Endothelial cell of umbilical vein (primary cell): ENCODE data around the gene SMIM44. TPM values are rescaled to one million over a fixed set of nuclear protein-coding genes. Genes with fewer than 3 reads are reported as not detected.

ENCODE experiments used
- BruUV-seq: library from RNA; stranded (reverse); fragments of 400-500 nt; replicated peaks from 2 replicates; lab custom pipeline; 2021; lab: Mats Ljungman, UMichigan
- CTCF ChIA-PET: fragments of 300-600, 350-600 bp; sonication (Branson Sonifier 250); formaldehyde crosslinking; loops from one replicate; lab custom pipeline; 2021; ENCODE audit warnings: antibody characterized with exemption, inconsistent platforms; lab: Charles Lee
- POLR2A ChIA-PET: fragments of 300-600, 350-600 bp; sonication (Branson Sonifier 250); formaldehyde crosslinking; loops from one replicate; lab custom pipeline; 2021; ENCODE audit warnings: antibody characterized with exemption, inconsistent platforms; lab: Charles Lee
- DNase-seq: peaks from one replicate; pipeline ENCODE4 v3.0.0-alpha.2; 2011; ENCODE audit warnings: low read depth, low spot score
- FAIRE-seq: peaks from 2 replicates; lab custom pipeline; 2011; peaks lifted over from hg19 to GRCh38; lab: Jason Lieb, UNC
- H2AFZ ChIP-seq: 2 replicates; pipeline ENCODE4 v1.6.0; 2012; ENCODE audit warnings: low read depth, low read length, control low read depth, inconsistent platforms
- H3K27ac ChIP-seq: 2 replicates; pipeline ENCODE4 v1.5.1; 2011; ENCODE audit warnings: low read depth, mild to moderate bottlenecking, control low read depth, low read length, moderate library complexity; ENCODE audit not compliant: insufficient read depth
- H3K27me3 ChIP-seq, 2 experiments: 2 replicates each; pipeline versions ENCODE4 v1.6.0 to v1.6.1; 2011; ENCODE audit warnings: low read length in 2 of 2, mixed read lengths in 1 of 2; ENCODE audit not compliant: control insufficient read depth in 2 of 2, insufficient read depth in 2 of 2
- H3K36me3 ChIP-seq, 2 experiments: 2 replicates in 1 of 2; 3 replicates in 1 of 2; pipeline ENCODE4 v1.5.1; 2011; ENCODE audit warnings: low read length in 2 of 2, mild to moderate bottlenecking in 1 of 2, moderate library complexity in 1 of 2; ENCODE audit not compliant: control insufficient read depth in 2 of 2, insufficient read depth in 2 of 2; ENCODE audit errors: extremely low read depth in 1 of 2
- H3K4me1 ChIP-seq: 3 replicates; pipeline ENCODE4 v1.5.1; 2011; ENCODE audit warnings: mild to moderate bottlenecking, low read length; ENCODE audit not compliant: control insufficient read depth, insufficient read depth; ENCODE audit errors: extremely low read depth
- H3K4me2 ChIP-seq: 2 replicates; pipeline ENCODE4 v1.6.1; 2011; ENCODE audit warnings: low read length, control low read depth, mixed read lengths; ENCODE audit not compliant: insufficient read depth
- H3K4me3 ChIP-seq, 3 experiments: fragments of 200-600 bp in 1 of 3; sonication (generic), shearing (Covaris generic) in 1 of 3; replicated peaks in 1 of 3; 2 replicates each; pipeline ENCODE4 v1.5.1; 2011 to 2016; ENCODE audit warnings: control low read depth in 3 of 3, low read length in 3 of 3, mild to moderate bottlenecking in 2 of 3, inconsistent platforms in 1 of 3, low read depth in 1 of 3, moderate library complexity in 1 of 3; ENCODE audit not compliant: insufficient read depth in 1 of 3
- H3K79me2 ChIP-seq: 2 replicates; pipeline ENCODE4 v1.6.0; 2012; ENCODE audit warnings: low read length, inconsistent platforms; ENCODE audit not compliant: control insufficient read depth, insufficient read depth
- H3K9ac ChIP-seq: replicated peaks from 2 replicates; pipeline ENCODE3; 2011; ENCODE audit warnings: low read length, control low read depth; ENCODE audit not compliant: insufficient read depth; ENCODE audit errors: extremely low read depth
- H3K9me1 ChIP-seq: replicated peaks from 3 replicates; pipeline ENCODE4 v1.6.0; 2011; ENCODE audit warnings: mild to moderate bottlenecking, low read length; ENCODE audit not compliant: control insufficient read depth, insufficient read depth; ENCODE audit errors: extremely low read depth
- H3K9me3 ChIP-seq: replicated peaks from 2 replicates; pipeline ENCODE4 v1.5.1; 2012; ENCODE audit warnings: low read length, inconsistent platforms; ENCODE audit not compliant: control insufficient read depth, insufficient read depth
- H4K20me1 ChIP-seq: replicated peaks from 2 replicates; pipeline ENCODE3; 2011; ENCODE audit warnings: mild to moderate bottlenecking, low read length; ENCODE audit not compliant: control insufficient read depth, insufficient read depth; ENCODE audit errors: extremely low read depth
- EZH2 ChIP-seq: IDR thresholded peaks from 2 replicates; pipeline ENCODE4 v1.6.1; 2012; ENCODE audit warnings: borderline replicate concordance, low read depth, mild to moderate bottlenecking, moderate library complexity, low read length, inconsistent platforms; ENCODE audit not compliant: severe bottlenecking
- FOS ChIP-seq: IDR thresholded peaks from 2 replicates; pipeline ENCODE4 v1.6.1; 2011; ENCODE audit warnings: mild to moderate bottlenecking, low read length, moderate library complexity, borderline replicate concordance; ENCODE audit not compliant: insufficient read depth
- MYC ChIP-seq: IDR thresholded peaks from one replicate; pipeline ENCODE4 v1.6.1; 2011; ENCODE audit warnings: mild to moderate bottlenecking, low read depth, low read length
- POLR2A ChIP-seq: IDR thresholded peaks from 2 replicates; pipeline ENCODE4 v1.6.1; 2012; ENCODE audit warnings: low read depth, mild to moderate bottlenecking, control low read depth, low read length
- POLR2AphosphoS5 ChIP-seq: IDR thresholded peaks from 2 replicates; pipeline ENCODE4 v1.6.1; 2012; ENCODE audit warnings: low read depth, mild to moderate bottlenecking, control low read depth, low read length, moderate library complexity; ENCODE audit not compliant: insufficient read depth
- dilution Hi-C: fragments of 300-500 bp; cut with MboI; formaldehyde crosslinking; loops from one replicate; pipeline ENCODE4 v1.15.0; 2019; ENCODE audit warnings: low sequenced_read_pairs; ENCODE audit not compliant: extremely low pct_ligation_motif_present
- intact Hi-C: fragments of 100-400 bp; cut with micrococcal nuclease; formaldehyde crosslinking; loops from one replicate; pipeline ENCODE4 v1.10.0; 2022
- polyA plus RNA-seq, 4 experiments: library from polyadenylated mRNA; depleted of rRNA in 3 of 4; stranded (reverse) in 3 of 4; unstranded in 1 of 4; fragments of >200 nt; gene quantifications; 2 replicates each; pipeline versions ENCODE4 v1.2.1 to v1.2.3, GENCODE V29; 2011 to 2012; ENCODE audit warnings: missing spikeins in 1 of 4
- total RNA-seq: library from RNA; stranded (reverse); gene quantifications from 2 replicates; pipeline ENCODE4 v1.2.3, GENCODE V29; 2021
- TF ChIP-seq, protein P1 (sequence below), 2 donors: IDR thresholded peaks; 1 replicate in 1 of 2; 2 replicates in 1 of 2; pipeline ENCODE4 v1.5.1; 2011; ENCODE audit warnings: low read length in 2 of 2, mild to moderate bottlenecking in 2 of 2, moderate library complexity in 2 of 2, control low read depth in 1 of 2, inconsistent platforms in 1 of 2, low read depth in 1 of 2; ENCODE audit not compliant: insufficient read depth in 1 of 2; ENCODE audit errors: extremely low read depth in 1 of 2

Gene SMIM44
- total and polyA plus RNA-seq, 2 donors (not counting 3 experiments of a cell fraction or from before 2014, with no cell fraction given), result not detected

DNA sequence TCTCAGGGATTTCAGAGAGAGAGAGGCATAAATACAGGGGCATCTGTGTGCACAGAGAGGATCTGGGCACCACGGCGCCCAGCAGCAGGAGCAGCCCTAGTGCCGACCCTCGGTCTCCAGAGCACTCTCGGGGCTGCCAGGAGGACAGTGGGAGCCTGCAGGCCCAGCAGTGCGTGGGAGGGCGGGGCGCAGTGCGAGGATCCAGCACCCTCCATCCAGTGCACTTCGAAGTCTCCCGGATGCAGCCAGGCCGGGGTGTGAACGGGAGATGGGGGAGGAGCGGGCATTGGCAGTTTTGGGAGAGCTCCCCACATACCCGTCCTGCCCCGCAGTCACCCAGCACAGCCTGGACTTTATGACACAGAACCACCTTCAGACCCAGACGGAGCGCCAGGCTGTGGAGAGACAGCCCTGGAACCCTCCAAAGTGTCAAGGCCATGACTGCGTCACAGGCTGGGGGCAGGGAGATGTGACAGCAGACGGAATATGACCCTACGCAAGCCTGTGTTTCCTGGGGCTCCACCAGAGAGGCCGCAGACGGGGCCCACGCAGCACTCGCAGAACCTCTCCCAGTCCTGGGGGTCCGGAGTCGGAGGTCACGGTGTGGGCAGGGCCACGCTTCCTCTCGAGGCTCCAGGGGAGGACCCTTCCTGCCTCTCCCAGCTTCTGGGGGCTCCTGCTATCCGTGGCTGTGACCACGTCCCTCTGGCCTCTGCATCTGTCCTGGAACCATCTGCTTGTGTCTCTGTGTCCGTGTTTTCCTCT is 41.0 kb upstream of the SMIM44 start:
- no TSS peak for BruUV-seq
- ChIA-PET CTCF (no interaction called here), POLR2A (no interaction called here)
- no peak for FAIRE-seq
- H3K4me2 ChIP-seq, result no peak overlapping the region
- H3K9me3 ChIP-seq, result no peaks in the 10 kb centered on the region
- TF ChIP-seq POLR2AphosphoS5 (no peak), EZH2 (no peak), MYC (no peak), POLR2A (no peak), FOS (no peak)
- TF ChIP-seq, protein P1, sequence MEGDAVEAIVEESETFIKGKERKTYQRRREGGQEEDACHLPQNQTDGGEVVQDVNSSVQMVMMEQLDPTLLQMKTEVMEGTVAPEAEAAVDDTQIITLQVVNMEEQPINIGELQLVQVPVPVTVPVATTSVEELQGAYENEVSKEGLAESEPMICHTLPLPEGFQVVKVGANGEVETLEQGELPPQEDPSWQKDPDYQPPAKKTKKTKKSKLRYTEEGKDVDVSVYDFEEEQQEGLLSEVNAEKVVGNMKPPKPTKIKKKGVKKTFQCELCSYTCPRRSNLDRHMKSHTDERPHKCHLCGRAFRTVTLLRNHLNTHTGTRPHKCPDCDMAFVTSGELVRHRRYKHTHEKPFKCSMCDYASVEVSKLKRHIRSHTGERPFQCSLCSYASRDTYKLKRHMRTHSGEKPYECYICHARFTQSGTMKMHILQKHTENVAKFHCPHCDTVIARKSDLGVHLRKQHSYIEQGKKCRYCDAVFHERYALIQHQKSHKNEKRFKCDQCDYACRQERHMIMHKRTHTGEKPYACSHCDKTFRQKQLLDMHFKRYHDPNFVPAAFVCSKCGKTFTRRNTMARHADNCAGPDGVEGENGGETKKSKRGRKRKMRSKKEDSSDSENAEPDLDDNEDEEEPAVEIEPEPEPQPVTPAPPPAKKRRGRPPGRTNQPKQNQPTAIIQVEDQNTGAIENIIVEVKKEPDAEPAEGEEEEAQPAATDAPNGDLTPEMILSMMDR (IDR thresholded peaks at IDR 0.05; ENCODE audit: extremely low read depth in 1 of 2, insufficient read depth in 1 of 2, low read depth in 1 of 2, low read length in 2 of 2), result no peak
- H3K79me2 ChIP-seq, result peaks cover 27% of the 10 kb centered on the region
- H4K20me1 ChIP-seq, result no peaks in the 10 kb centered on the region
- no peaks in the 10 kb centered on the region for H3K27me3 ChIP-seq
- no peak overlapping the region for H3K4me3 ChIP-seq
- dilution Hi-C loops (no loop called here), intact Hi-C loops (no loop called here)
- peaks cover 0 to 49% of the 10 kb centered on the region in 2 experiments for H3K36me3 ChIP-seq
- no peak overlapping the region for H3K9ac ChIP-seq
- no peaks in the 10 kb centered on the region for H3K4me1 ChIP-seq
- no peak overlapping the region for H2AFZ ChIP-seq
- H3K27ac ChIP-seq, result no peak overlapping the region
- H3K9me1 ChIP-seq, result no peaks in the 10 kb centered on the region
- no peak for DNase-seq
